ENCODE measurements around the gene GPN2.

GPN2 gene

GRCh38 chr1:26827106-26827604 lies 62.9 kb downstream of the GPN2 start:
- DNase-seq (no peak), ATAC-seq (ENCODE audit: insufficient read depth, low read depth) (peak; percentile 15; the same call in 1 of the 3 replicates)
- H3K4me3 ChIP-seq (ENCODE audit: low read depth in 1 of 2, low read length in 2 of 2) = peak overlapping the region; percentile 85 to 86; a peak in 3 of 4 replicates
- H3K9ac ChIP-seq (ENCODE audit: low read depth, low read length) = peak overlapping the region; percentile 92
- H3K27ac ChIP-seq (ENCODE audit: low read length) = peak overlapping the region; percentile 72
- H3K9me3 ChIP-seq (ENCODE audit: insufficient read depth, low read length, severe bottlenecking) = no peaks in the 10 kb centered on the region
- TF ChIP-seq EZH2 (IDR thresholded peaks at IDR 0.05; ENCODE audit: borderline replicate concordance, low read depth, low read length, severe bottlenecking) = no peak
- TF ChIP-seq, protein P1, sequence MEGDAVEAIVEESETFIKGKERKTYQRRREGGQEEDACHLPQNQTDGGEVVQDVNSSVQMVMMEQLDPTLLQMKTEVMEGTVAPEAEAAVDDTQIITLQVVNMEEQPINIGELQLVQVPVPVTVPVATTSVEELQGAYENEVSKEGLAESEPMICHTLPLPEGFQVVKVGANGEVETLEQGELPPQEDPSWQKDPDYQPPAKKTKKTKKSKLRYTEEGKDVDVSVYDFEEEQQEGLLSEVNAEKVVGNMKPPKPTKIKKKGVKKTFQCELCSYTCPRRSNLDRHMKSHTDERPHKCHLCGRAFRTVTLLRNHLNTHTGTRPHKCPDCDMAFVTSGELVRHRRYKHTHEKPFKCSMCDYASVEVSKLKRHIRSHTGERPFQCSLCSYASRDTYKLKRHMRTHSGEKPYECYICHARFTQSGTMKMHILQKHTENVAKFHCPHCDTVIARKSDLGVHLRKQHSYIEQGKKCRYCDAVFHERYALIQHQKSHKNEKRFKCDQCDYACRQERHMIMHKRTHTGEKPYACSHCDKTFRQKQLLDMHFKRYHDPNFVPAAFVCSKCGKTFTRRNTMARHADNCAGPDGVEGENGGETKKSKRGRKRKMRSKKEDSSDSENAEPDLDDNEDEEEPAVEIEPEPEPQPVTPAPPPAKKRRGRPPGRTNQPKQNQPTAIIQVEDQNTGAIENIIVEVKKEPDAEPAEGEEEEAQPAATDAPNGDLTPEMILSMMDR (IDR thresholded peaks at IDR 0.05; ENCODE audit: borderline replicate concordance, extremely low read depth, low read length, poor library complexity, severe bottlenecking) = no peak
- H4K20me1 ChIP-seq (ENCODE audit: insufficient read depth, low read length) = peaks cover 26% of the 10 kb centered on the region
- peaks cover 52% of the 10 kb centered on the region for H3K79me2 ChIP-seq (ENCODE audit: insufficient read depth, low read length)
- H2AFZ ChIP-seq (ENCODE audit: low read depth, low read length) = peak overlapping the region; percentile 68
- no peaks in the 10 kb centered on the region for H3K27me3 ChIP-seq (ENCODE audit: insufficient read depth, low read length, poor library complexity)
- peaks cover 39% of the 10 kb centered on the region for H3K4me1 ChIP-seq (ENCODE audit: insufficient read depth, low read length)
- peak overlapping the region; percentile 90 for H3K4me2 ChIP-seq (ENCODE audit: insufficient read depth, low read length)
- peaks cover 22% of the 10 kb centered on the region for H3K36me3 ChIP-seq (ENCODE audit: insufficient read depth, low read length)

DNA sequence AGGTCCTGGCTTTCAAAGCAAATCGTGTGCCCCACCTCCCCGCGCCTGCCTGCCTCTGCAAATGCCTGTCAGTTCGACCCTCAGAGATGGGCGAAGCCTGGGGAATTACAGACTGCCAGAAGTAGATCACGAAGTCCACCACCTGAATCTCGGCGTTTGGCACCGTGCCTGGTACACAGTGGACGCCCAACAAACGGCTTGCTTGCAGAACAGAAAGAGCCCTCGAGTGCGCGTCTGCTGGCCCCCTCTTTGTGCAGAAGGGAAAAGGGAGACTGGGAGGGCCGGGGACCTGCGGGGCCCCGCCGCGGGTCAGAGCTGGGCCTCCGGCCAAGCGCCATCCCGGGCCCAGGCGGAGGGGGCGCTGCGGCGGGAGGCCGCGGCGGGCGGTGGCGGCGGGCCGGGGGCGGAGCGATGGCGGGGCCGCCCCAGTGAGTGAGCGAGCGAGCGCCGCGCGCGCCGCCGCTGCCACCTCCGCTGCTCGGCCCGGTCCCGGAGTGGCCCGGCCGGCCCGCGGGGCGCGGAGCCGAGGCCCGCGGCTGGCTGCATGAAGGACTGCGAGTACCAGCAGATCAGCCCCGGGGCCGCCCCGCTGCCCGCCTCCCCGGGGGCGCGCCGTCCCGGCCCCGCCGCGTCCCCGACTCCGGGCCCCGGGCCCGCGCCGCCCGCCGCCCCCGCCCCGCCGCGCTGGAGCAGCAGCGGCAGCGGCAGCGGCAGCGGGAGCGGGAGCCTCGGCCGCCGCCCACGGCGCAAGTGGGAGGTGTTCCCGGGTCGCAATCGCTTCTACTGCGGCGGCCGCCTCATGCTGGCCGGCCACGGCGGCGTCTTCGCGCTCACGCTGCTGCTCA lies 63.6 kb downstream of the GPN2 start, which contains the start of gene ZDHHC18:
Gene ZDHHC18, plus strand, starts transcription at position 428 of the 845 bp plus-strand sequence. Its CDS starts 117 bp downstream, at position 545.
- H3K4me1 ChIP-seq (ENCODE audit: insufficient read depth, low read length) = peaks cover 39% of the 10 kb centered on the region
- DNase-seq = peak; percentile 70
- peaks cover 16% of the 10 kb centered on the region for H3K36me3 ChIP-seq (ENCODE audit: insufficient read depth, low read length)
- TF ChIP-seq EZH2 (IDR thresholded peaks at IDR 0.05; ENCODE audit: borderline replicate concordance, low read depth, low read length, severe bottlenecking) = no peak
- TF ChIP-seq, protein P1 (IDR thresholded peaks at IDR 0.05; ENCODE audit: borderline replicate concordance, extremely low read depth, low read length, poor library complexity, severe bottlenecking) = peak; percentile 74
- H3K79me2 ChIP-seq (ENCODE audit: insufficient read depth, low read length) = peaks cover 48% of the 10 kb centered on the region
- H3K4me3 ChIP-seq (ENCODE audit: low read depth in 1 of 2, low read length in 2 of 2) = peak within 1 kb of the TSS; percentile 85 to 86
- peak within 1 kb of the TSS; percentile 100 for H2AFZ ChIP-seq (ENCODE audit: low read depth, low read length)
- peak; percentile 84 for ATAC-seq (ENCODE audit: insufficient read depth, low read depth)
- peaks cover 20% of the 10 kb centered on the region; the same call in 1 of the 2 replicates for H4K20me1 ChIP-seq (ENCODE audit: insufficient read depth, low read length)
- H3K4me2 ChIP-seq (ENCODE audit: insufficient read depth, low read length) = peak within 1 kb of the TSS; percentile 90
- H3K27me3 ChIP-seq (ENCODE audit: insufficient read depth, low read length, poor library complexity) = no peaks in the 10 kb centered on the region
- peak within 1 kb of the TSS; percentile 92 for H3K9ac ChIP-seq (ENCODE audit: low read depth, low read length)
- H3K9me3 ChIP-seq (ENCODE audit: insufficient read depth, low read length, severe bottlenecking) = no peaks in the 10 kb centered on the region
- peak within 1 kb of the TSS; percentile 94 for H3K27ac ChIP-seq (ENCODE audit: low read length)
